OCI-LY7 (cell line): Measurements from ENCODE around the gene C15orf39. TPM values are rescaled to one million over a fixed set of nuclear protein-coding genes. Genes with fewer than 3 reads are reported as not detected.

Experiments
- BruUV-seq: library from RNA; stranded (reverse); fragments of 400-500 nt; replicated peaks from 2 replicates; lab custom pipeline; 2021; lab: Mats Ljungman, UMichigan
- CTCF ChIA-PET: fragments of 300-600 bp; sonication (Branson Sonifier 250); formaldehyde crosslinking; loops from one replicate; lab custom pipeline; 2022; ENCODE audit warnings: antibody characterized with exemption; ENCODE audit not compliant: unreplicated experiment; lab: Charles Lee
- POLR2A ChIA-PET: fragments of 300-600 bp; sonication (Branson Sonifier 250); formaldehyde crosslinking; loops from one replicate; lab custom pipeline; 2022; ENCODE audit warnings: antibody characterized with exemption; lab: Charles Lee
- DNase-seq: peaks from one replicate; pipeline ENCODE4 v3.0.0-alpha.2; 2015; ENCODE audit warnings: low spot score
- H2AFZ ChIP-seq: fragments of 200-600 bp; sonication (generic), shearing (Covaris generic); 2 replicates; pipeline ENCODE4 v1.6.1; 2014; ENCODE audit warnings: mild to moderate bottlenecking, antibody characterized with exemption, low read length, moderate library complexity
- H3K27ac ChIP-seq: fragments of 200-600 bp; sonication (generic); 2 replicates; pipeline ENCODE4 v1.5.1; 2014; ENCODE audit warnings: mixed run types, low read depth, mild to moderate bottlenecking, moderate library complexity, low read length, inconsistent platforms; ENCODE audit not compliant: poor library complexity, severe bottlenecking
- H3K36me3 ChIP-seq: fragments of 200-600 bp; sonication (generic); 2 replicates; pipeline ENCODE4 v1.6.1; 2014; ENCODE audit warnings: mild to moderate bottlenecking, antibody characterized with exemption, low read length, moderate library complexity, mixed read lengths; ENCODE audit not compliant: insufficient read depth
- H3K4me1 ChIP-seq: fragments of 200-600 bp; sonication (generic); 2 replicates; pipeline ENCODE4 v1.5.1; 2014; ENCODE audit warnings: mild to moderate bottlenecking, low read length; ENCODE audit not compliant: insufficient read depth, poor library complexity, severe bottlenecking
- H3K4me2 ChIP-seq: fragments of 200-600 bp; sonication (generic); 2 replicates; pipeline ENCODE4 v1.6.1; 2014; ENCODE audit warnings: mild to moderate bottlenecking, low read length
- H3K4me3 ChIP-seq: fragments of 200-600 bp; sonication (generic); 2 replicates; pipeline ENCODE4 v1.5.1; 2014; ENCODE audit warnings: mild to moderate bottlenecking, low read depth, low read length; ENCODE audit not compliant: poor library complexity, severe bottlenecking
- H3K79me2 ChIP-seq: fragments of 200-600 bp; sonication (generic); 2 replicates; pipeline ENCODE4 v1.6.1; 2016; ENCODE audit warnings: low read depth, mild to moderate bottlenecking, low read length, moderate library complexity, mixed read lengths; ENCODE audit not compliant: insufficient read depth
- H3K9me2 ChIP-seq: fragments of 200-600 bp; sonication (generic); 2 replicates; pipeline ENCODE4 v1.6.1; 2016; ENCODE audit warnings: mild to moderate bottlenecking, low read length, mixed read lengths; ENCODE audit not compliant: insufficient read depth
- H3K9me3 ChIP-seq: fragments of 200-600 bp; sonication (generic); 2 replicates; pipeline ENCODE4 v1.6.1; 2014; ENCODE audit warnings: mild to moderate bottlenecking, mixed run types, low read length, mixed read lengths
- H4K20me1 ChIP-seq: fragments of 200-600 bp; sonication (generic); 2 replicates; pipeline ENCODE4 v1.6.1; 2014; ENCODE audit warnings: mild to moderate bottlenecking, antibody characterized with exemption, low read length, moderate library complexity, mixed read lengths; ENCODE audit not compliant: insufficient read depth
- CTCF ChIP-seq: fragments of 200-600 bp; sonication (generic); conservative IDR thresholded peaks from 2 replicates; pipeline ENCODE4 v1.5.1; 2014; ENCODE audit warnings: mild to moderate bottlenecking, antibody characterized with exemption, low read length, moderate library complexity, mixed read lengths
- EZH2phosphoT487 ChIP-seq: fragments of 200-600 bp; sonication (generic); IDR thresholded peaks from 2 replicates; pipeline ENCODE4 v1.6.1; 2018; ENCODE audit warnings: low read depth, borderline replicate concordance, mild to moderate bottlenecking, mixed run types, antibody characterized with exemption, low read length, moderate library complexity, mixed read lengths
- intact Hi-C: fragments of 100-400 bp; cut with micrococcal nuclease; formaldehyde crosslinking; loops from one replicate; pipeline ENCODE4 v1.10.0; 2022; ENCODE audit not compliant: unreplicated experiment
- total RNA-seq, 2 experiments: library from RNA; depleted of rRNA in 1 of 2; stranded (reverse); fragments of >200 nt in 1 of 2; shearing (Covaris generic) in 1 of 2; gene quantifications; 2 replicates each; pipeline ENCODE4 v1.2.3, GENCODE V29; 2014 to 2022

Gene C15orf39
- total RNA-seq, 2 experiments from 2014 or later = 26.5 to 50.2 TPM

GRCh38 chr15:75195122-75195765, 6.4 kb upstream of the C15orf39 start:
- ChIA-PET CTCF (no interaction called here), POLR2A (no interaction called here)
- H4K20me1 ChIP-seq = no peaks in the 10 kb centered on the region
- H3K27ac ChIP-seq = no peak overlapping the region
- no peak overlapping the region for H3K4me2 ChIP-seq
- no peaks in the 10 kb centered on the region; the same call in 1 of the 2 replicates for H3K79me2 ChIP-seq
- intact Hi-C loops = no loop called here
- no peaks in the 10 kb centered on the region for H3K9me2 ChIP-seq
- TF ChIP-seq EZH2phosphoT487 (no peak), CTCF (no peak)
- no peak overlapping the region for H3K4me3 ChIP-seq
- BruUV-seq = no TSS peak
- H3K9me3 ChIP-seq = 0 out of 2 replicates have a peak, but pooled peaks cover 3% of the 10 kb centered on the region
- no peak overlapping the region for H2AFZ ChIP-seq
- H3K4me1 ChIP-seq = peaks cover 24% of the 10 kb centered on the region
- DNase-seq = no peak
- H3K36me3 ChIP-seq = no peaks in the 10 kb centered on the region

- H2AFZ ChIP-seq = no peak overlapping the region
- H3K27ac ChIP-seq = no peak overlapping the region
- ChIA-PET POLR2A (no interaction called here), CTCF (no interaction called here)
- DNase-seq = no peak
- 0 out of 2 replicates have a peak, but pooled peaks cover 3% of the 10 kb centered on the region for H3K9me3 ChIP-seq
- peaks cover 30% of the 10 kb centered on the region for H3K4me1 ChIP-seq
- H3K9me2 ChIP-seq = no peaks in the 10 kb centered on the region
- H3K79me2 ChIP-seq = peaks cover 1% of the 10 kb centered on the region; the same call in 1 of the 2 replicates
- no peak overlapping the region for H3K4me3 ChIP-seq
- H3K4me2 ChIP-seq = no peak overlapping the region
- no peaks in the 10 kb centered on the region for H3K36me3 ChIP-seq
- TF ChIP-seq EZH2phosphoT487 (no peak), CTCF (no peak)
- BruUV-seq = no TSS peak
- H4K20me1 ChIP-seq = no peaks in the 10 kb centered on the region
- intact Hi-C loops = no loop called here
Observed at GRCh38 chr15:75195766-75196241, 5.9 kb upstream of the C15orf39 start.

GRCh38 chr15:75197062-75197630, 4.5 kb upstream of the C15orf39 start:
- H3K9me3 ChIP-seq = no peaks in the 10 kb centered on the region
- H3K4me1 ChIP-seq = peaks cover 36% of the 10 kb centered on the region
- H3K4me2 ChIP-seq = no peak overlapping the region
- no peak overlapping the region for H2AFZ ChIP-seq
- H3K9me2 ChIP-seq = no peaks in the 10 kb centered on the region
- ChIA-PET POLR2A (interaction anchor here (3.4 kb wide), 1 partner anchor 153 kb away, joined by 17 read pairs; no protein-coding TSS in a partner anchor), CTCF (no interaction called here)
- TF ChIP-seq CTCF (no peak), EZH2phosphoT487 (no peak)
- no peak overlapping the region for H3K4me3 ChIP-seq
- no peaks in the 10 kb centered on the region for H3K36me3 ChIP-seq
- H3K27ac ChIP-seq = no peak overlapping the region
- no peak for DNase-seq
- intact Hi-C loops = no loop called here
- peaks cover 8% of the 10 kb centered on the region; the same call in 1 of the 2 replicates for H3K79me2 ChIP-seq
- no peaks in the 10 kb centered on the region for H4K20me1 ChIP-seq
- no TSS peak for BruUV-seq
